H9 (cell line): ENCODE measurements around the gene ANGPTL4. TPM values are rescaled to one million over a fixed set of nuclear protein-coding genes. Genes with fewer than 3 reads are reported as not detected.

Experiments
- DNase-seq: peaks from one replicate; pipeline ENCODE4 v3.0.0-alpha.2; 2017
- H2AFZ ChIP-seq: one replicate; pipeline ENCODE4 v1.6.1; 2013; ENCODE audit warnings: mild to moderate bottlenecking, low read length, control low read depth, moderate library complexity
- H2AK5ac ChIP-seq: 2 replicates; pipeline ENCODE4 v1.6.1; 2013; ENCODE audit warnings: low read length, control low read depth, mixed read lengths; ENCODE audit not compliant: insufficient read length
- H2BK120ac ChIP-seq: one replicate; pipeline ENCODE4 v1.6.1; 2013; ENCODE audit warnings: low read depth, mild to moderate bottlenecking, low read length, control low read depth, inconsistent platforms; ENCODE audit not compliant: poor library complexity, severe bottlenecking
- H2BK12ac ChIP-seq: 2 replicates; pipeline ENCODE4 v1.6.1; 2013; ENCODE audit warnings: low read length, control low read depth, mixed read lengths, low read depth; ENCODE audit not compliant: insufficient read length
- H2BK15ac ChIP-seq: 2 replicates; pipeline ENCODE4 v1.6.1; 2013; ENCODE audit warnings: low read depth, low read length, control low read depth
- H2BK20ac ChIP-seq: one replicate; pipeline ENCODE4 v1.6.1; 2013; ENCODE audit warnings: low read depth, mild to moderate bottlenecking, low read length, control low read depth, inconsistent platforms; ENCODE audit not compliant: poor library complexity, severe bottlenecking
- H2BK5ac ChIP-seq: 2 replicates; pipeline ENCODE4 v1.6.1; 2013; ENCODE audit warnings: low read length, control low read depth, mixed read lengths; ENCODE audit not compliant: insufficient read length
- H3K14ac ChIP-seq: 2 replicates; pipeline ENCODE4 v1.6.1; 2013; ENCODE audit warnings: low read length, control low read depth; ENCODE audit not compliant: insufficient read depth
- H3K18ac ChIP-seq: 2 replicates; pipeline ENCODE4 v1.6.1; 2013; ENCODE audit warnings: low read depth, mild to moderate bottlenecking, mixed read lengths, low read length, control low read depth; ENCODE audit not compliant: insufficient read length
- H3K23ac ChIP-seq: 2 replicates; pipeline ENCODE4 v1.6.1; 2013; ENCODE audit warnings: low read length, control low read depth, mixed read lengths, low read depth; ENCODE audit not compliant: insufficient read length
- H3K23me2 ChIP-seq: 2 replicates; pipeline ENCODE4 v1.6.1; 2013; ENCODE audit warnings: low read depth, mild to moderate bottlenecking, mixed read lengths, low read length, control low read depth; ENCODE audit not compliant: insufficient read length, poor library complexity, severe bottlenecking
- H3K27ac ChIP-seq: 2 replicates; pipeline ENCODE4 v1.5.1; 2013; ENCODE audit warnings: low read length, control low read depth, mixed read lengths, low read depth; ENCODE audit not compliant: insufficient read length
- H3K27me3 ChIP-seq: 2 replicates; pipeline ENCODE4 v1.6.1; 2013; ENCODE audit warnings: low read length, control low read depth, inconsistent platforms; ENCODE audit not compliant: insufficient read depth
- H3K4ac ChIP-seq: 2 replicates; pipeline ENCODE4 v1.6.1; 2013; ENCODE audit warnings: low read depth, mild to moderate bottlenecking, control low read depth, inconsistent platforms, low read length, moderate library complexity
- H3K4me1 ChIP-seq: 2 replicates; pipeline ENCODE4 v1.6.1; 2013; ENCODE audit warnings: low read length, control low read depth, inconsistent platforms; ENCODE audit not compliant: insufficient read depth
- H3K4me2 ChIP-seq: 2 replicates; pipeline ENCODE4 v1.6.1; 2013; ENCODE audit warnings: low read length, control low read depth, mixed read lengths; ENCODE audit not compliant: insufficient read length, insufficient read depth
- H3K56ac ChIP-seq: 2 replicates; pipeline ENCODE4 v1.6.1; 2013; ENCODE audit warnings: low read depth, mild to moderate bottlenecking, mixed read lengths, low read length, control low read depth; ENCODE audit not compliant: insufficient read length
- H3K79me1 ChIP-seq: 2 replicates; pipeline ENCODE4 v1.6.1; 2013; ENCODE audit warnings: low read depth, mild to moderate bottlenecking, moderate library complexity, low read length, control low read depth, inconsistent platforms; ENCODE audit not compliant: insufficient read depth, poor library complexity, severe bottlenecking
- H3K79me2 ChIP-seq: 2 replicates; pipeline ENCODE4 v1.6.1; 2013; ENCODE audit warnings: low read length, control low read depth, inconsistent platforms; ENCODE audit not compliant: insufficient read depth
- H3K9ac ChIP-seq: 2 replicates; pipeline ENCODE4 v1.6.1; 2013; ENCODE audit warnings: low read length, control low read depth, mixed read lengths; ENCODE audit not compliant: insufficient read length; ENCODE audit errors: extremely low read depth
- H3K9me3 ChIP-seq: one replicate; pipeline ENCODE4 v1.6.1; 2013; ENCODE audit warnings: low read depth, low read length, inconsistent platforms; ENCODE audit not compliant: control insufficient read depth
- H3T11ph ChIP-seq: one replicate; pipeline ENCODE4 v1.6.1; 2013; ENCODE audit warnings: mild to moderate bottlenecking, low read length, control low read depth, inconsistent platforms
- H4K20me1 ChIP-seq: one replicate; pipeline ENCODE4 v1.6.1; 2013; ENCODE audit not compliant: control insufficient read depth, insufficient read length, insufficient read depth
- H4K5ac ChIP-seq: 2 replicates; pipeline ENCODE4 v1.6.1; 2013; ENCODE audit warnings: low read depth, mild to moderate bottlenecking, mixed read lengths, low read length, control low read depth; ENCODE audit not compliant: insufficient read length
- H4K8ac ChIP-seq: replicated peaks from 2 replicates; pipeline ENCODE4 v1.6.1; 2013; ENCODE audit warnings: low read length, control low read depth, mixed read lengths, low read depth; ENCODE audit not compliant: insufficient read length
- H4K91ac ChIP-seq: 2 replicates; pipeline ENCODE4 v1.6.1; 2013; ENCODE audit warnings: low read depth, mild to moderate bottlenecking, moderate library complexity, mixed read lengths, low read length, control low read depth; ENCODE audit not compliant: insufficient read length
- H3K27ac Mint-ChIP-seq, 3 experiments: 2 replicates in 2 of 3; 3 replicates in 1 of 3; pipeline ENCODE4 v1.8.0; 2020 to 2021; ENCODE audit warnings: mixed read lengths in 3 of 3, mild to moderate bottlenecking in 1 of 3, moderate library complexity in 1 of 3
- H3K27me3 Mint-ChIP-seq: 2 replicates; pipeline ENCODE4 v1.8.0; 2021; ENCODE audit warnings: low read depth, mild to moderate bottlenecking, moderate library complexity, mixed read lengths
- H3K36me3 Mint-ChIP-seq, 3 experiments: 2 replicates in 2 of 3; 3 replicates in 1 of 3; pipeline ENCODE4 v1.8.0; 2020 to 2021; ENCODE audit warnings: low read depth in 3 of 3, mixed read lengths in 3 of 3; ENCODE audit not compliant: insufficient read depth in 1 of 3
- H3K4me1 Mint-ChIP-seq, 2 experiments: 2 replicates each; pipeline ENCODE4 v1.8.0; 2020; ENCODE audit warnings: mixed read lengths in 2 of 2
- H3K4me3 Mint-ChIP-seq, 2 experiments: 2 replicates in 1 of 2; 3 replicates in 1 of 2; pipeline ENCODE4 v1.8.0; 2020 to 2021; ENCODE audit warnings: mild to moderate bottlenecking in 2 of 2, mixed read lengths in 2 of 2, moderate library complexity in 1 of 2
- H3K9me3 Mint-ChIP-seq, 2 experiments: 2 replicates in 1 of 2; 3 replicates in 1 of 2; pipeline ENCODE4 v1.8.0; 2020; ENCODE audit warnings: mild to moderate bottlenecking in 2 of 2, mixed read lengths in 2 of 2, moderate library complexity in 1 of 2
- WGBS: extraction: QIAGEN DNeasy Blood & Tissue Kit; methylation state at CpG from one replicate; pipeline ENCODE4 v1.1.7; 2013; ENCODE audit warnings: missing lambda C conversion rate, low lambda C conversion rate, mixed read lengths; ENCODE audit not compliant: insufficient read length; ENCODE audit errors: extremely low coverage; 5-methylcytosine and 5-hydroxymethylcytosine counted together
- total RNA-seq: library from RNA; stranded (reverse); gene quantifications from 2 replicates; pipeline ENCODE4 v1.2.1, GENCODE V29; 2021
- TF ChIP-seq, protein P1 (sequence below): fragments of 200-600 bp; sonication (generic); conservative IDR thresholded peaks from 3 replicates; pipeline ENCODE4 v1.8.0; 2021; ENCODE audit warnings: antibody characterized with exemption, mild to moderate bottlenecking

Gene ANGPTL4
- total RNA-seq, 1 experiment from 2014 or later, result 1.9 TPM

DNA sequence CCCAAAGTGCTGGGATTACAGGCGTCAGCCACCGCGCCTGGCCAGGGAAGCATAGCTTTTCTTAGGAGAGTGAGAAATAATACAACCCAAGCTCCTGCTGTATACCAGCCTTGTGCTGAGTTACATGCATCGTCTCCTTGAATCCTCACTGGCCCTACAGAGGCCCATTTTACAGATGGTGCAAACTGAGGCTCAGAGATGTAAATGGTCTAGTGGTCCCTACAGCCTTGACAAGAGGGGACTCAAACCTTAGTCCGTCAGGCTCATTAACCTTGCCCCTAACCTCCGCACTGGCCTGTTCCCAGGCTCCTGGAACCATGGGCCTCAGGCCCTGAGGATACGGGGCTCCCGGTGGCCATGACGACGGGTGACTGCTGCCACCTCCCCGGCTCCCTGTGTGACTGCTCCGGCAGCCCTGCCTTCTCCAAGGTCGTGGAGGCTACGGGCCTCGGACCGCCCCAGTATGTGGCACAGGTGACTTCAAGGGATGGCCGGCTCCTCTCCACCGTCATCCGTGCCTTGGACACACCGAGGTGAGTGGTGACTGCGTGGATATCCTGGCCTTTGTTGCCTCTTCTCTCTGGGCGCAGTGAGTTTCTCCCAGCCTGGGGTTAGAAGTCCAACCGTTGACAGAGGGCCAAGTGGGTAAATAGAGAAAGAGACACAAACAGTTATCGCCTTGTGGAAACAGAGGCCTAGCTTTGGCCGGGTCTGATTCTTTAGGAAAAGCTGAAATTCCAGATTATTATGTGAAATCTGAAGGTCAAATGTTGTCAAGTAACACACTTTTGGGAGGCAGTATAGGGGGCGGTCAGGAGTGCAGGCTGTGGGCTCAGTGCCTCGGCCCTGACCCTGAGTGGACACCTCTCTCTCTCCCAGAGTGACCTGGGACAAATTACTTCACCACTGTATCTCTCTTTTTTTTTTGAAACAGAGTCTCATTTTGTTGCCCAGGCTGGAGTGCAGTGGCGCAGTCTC is 57.8 kb downstream of the ANGPTL4 start:
- Histone ChIP-seq H3K4me1 (no peaks in the 10 kb centered on the region), H3K4ac (no peak overlapping the region; the same call in 1 of the 2 replicates), H3K23me2 (no peaks in the 10 kb centered on the region), H3K9ac (no peak overlapping the region), H2AFZ (no peak overlapping the region), H3K27ac (no peak overlapping the region), H4K20me1 (no peaks in the 10 kb centered on the region), H2BK15ac (no peak overlapping the region), H3K9me3 (no peaks in the 10 kb centered on the region), H3K79me2 (no peaks in the 10 kb centered on the region), H3K14ac (no peak overlapping the region), H4K8ac (no peak overlapping the region), H3K23ac (no peak overlapping the region), H3K56ac (no peak overlapping the region), H2BK120ac (no peak overlapping the region), H2AK5ac (no peak overlapping the region), H3T11ph (no peak overlapping the region), H2BK20ac (no peak overlapping the region), H4K5ac (no peak overlapping the region), H2BK5ac (no peak overlapping the region), H3K18ac (no peak overlapping the region), H3K27me3 (no peaks in the 10 kb centered on the region), H3K4me2 (no peak overlapping the region), H2BK12ac (no peak overlapping the region), H3K79me1 (no peaks in the 10 kb centered on the region), H4K91ac (no peak overlapping the region)
- H3K36me3 Mint-ChIP-seq, result peaks cover 2 to 8% (median 6%) of the 10 kb centered on the region in 3 experiments; a peak in 3 of 7 replicates
- no peaks in the 10 kb centered on the region for H3K27me3 Mint-ChIP-seq
- H3K27ac Mint-ChIP-seq, result no peak overlapping the region; a peak in 1 of 7 replicates
- H3K4me1 Mint-ChIP-seq, result peaks cover 3 to 9% of the 10 kb centered on the region in 2 experiments; a peak in 3 of 4 replicates
- no peak for DNase-seq
- WGBS, result no CpG with 5 or more reads among the region's 28 CpGs
- H3K9me3 Mint-ChIP-seq, result no peaks in the 10 kb centered on the region
- no peak overlapping the region for H3K4me3 Mint-ChIP-seq
- TF ChIP-seq, protein P1, sequence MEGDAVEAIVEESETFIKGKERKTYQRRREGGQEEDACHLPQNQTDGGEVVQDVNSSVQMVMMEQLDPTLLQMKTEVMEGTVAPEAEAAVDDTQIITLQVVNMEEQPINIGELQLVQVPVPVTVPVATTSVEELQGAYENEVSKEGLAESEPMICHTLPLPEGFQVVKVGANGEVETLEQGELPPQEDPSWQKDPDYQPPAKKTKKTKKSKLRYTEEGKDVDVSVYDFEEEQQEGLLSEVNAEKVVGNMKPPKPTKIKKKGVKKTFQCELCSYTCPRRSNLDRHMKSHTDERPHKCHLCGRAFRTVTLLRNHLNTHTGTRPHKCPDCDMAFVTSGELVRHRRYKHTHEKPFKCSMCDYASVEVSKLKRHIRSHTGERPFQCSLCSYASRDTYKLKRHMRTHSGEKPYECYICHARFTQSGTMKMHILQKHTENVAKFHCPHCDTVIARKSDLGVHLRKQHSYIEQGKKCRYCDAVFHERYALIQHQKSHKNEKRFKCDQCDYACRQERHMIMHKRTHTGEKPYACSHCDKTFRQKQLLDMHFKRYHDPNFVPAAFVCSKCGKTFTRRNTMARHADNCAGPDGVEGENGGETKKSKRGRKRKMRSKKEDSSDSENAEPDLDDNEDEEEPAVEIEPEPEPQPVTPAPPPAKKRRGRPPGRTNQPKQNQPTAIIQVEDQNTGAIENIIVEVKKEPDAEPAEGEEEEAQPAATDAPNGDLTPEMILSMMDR, result no peak
